H1 (cell line): Measurements from ENCODE around the gene FCRL5. TPM values are rescaled to one million over a fixed set of nuclear protein-coding genes. Genes with fewer than 3 reads are reported as not detected.

Experiments used
- CTCF ChIA-PET: fragments of 300-600 bp; sonication (Branson Sonifier 250); formaldehyde crosslinking; loops from one replicate; lab custom pipeline; 2021; ENCODE audit not compliant: partially characterized antibody; lab: Charles Lee
- POLR2A ChIA-PET: fragments of 300-600 bp; sonication (Branson Sonifier 250); formaldehyde crosslinking; loops from one replicate; lab custom pipeline; 2021; ENCODE audit warnings: inconsistent platforms; ENCODE audit not compliant: partially characterized antibody; lab: Charles Lee
- DNase-seq, 2 experiments: peaks; one replicate each; pipeline versions ENCODE4 v3.0.0 to v3.0.0-alpha.2; 2010 to 2022; ENCODE audit warnings: low spot score in 2 of 2, low read depth in 1 of 2, mixed read lengths in 1 of 2
- FAIRE-seq: peaks from 2 replicates; lab custom pipeline; 2011; peaks lifted over from hg19 to GRCh38; lab: Jason Lieb, UNC
- H2AFZ ChIP-seq: 2 replicates; pipeline ENCODE4 v1.8.1; 2012; ENCODE audit warnings: low read length, inconsistent platforms
- H2AK5ac ChIP-seq: 2 replicates; pipeline ENCODE4 v1.6.1; 2013; ENCODE audit warnings: low read depth, low read length
- H2BK120ac ChIP-seq: replicated peaks from 2 replicates; pipeline ENCODE3; 2013; ENCODE audit warnings: low read depth, low read length, inconsistent platforms
- H2BK12ac ChIP-seq: 2 replicates; pipeline ENCODE4 v1.6.1; 2013; ENCODE audit warnings: low read depth, low read length
- H2BK15ac ChIP-seq: 2 replicates; pipeline ENCODE4 v1.6.1; 2013; ENCODE audit warnings: low read length
- H2BK20ac ChIP-seq: 2 replicates; pipeline ENCODE4 v1.6.1; 2013; ENCODE audit warnings: low read length
- H2BK5ac ChIP-seq: 2 replicates; pipeline ENCODE4 v1.6.1; 2013; ENCODE audit warnings: low read depth, low read length
- H3K14ac ChIP-seq: 2 replicates; pipeline ENCODE4 v1.6.1; 2013; ENCODE audit warnings: inconsistent platforms; ENCODE audit not compliant: insufficient read length
- H3K18ac ChIP-seq: 2 replicates; pipeline ENCODE4 v1.6.1; 2013; ENCODE audit warnings: low read length; ENCODE audit errors: extremely low read depth
- H3K23ac ChIP-seq: 2 replicates; pipeline ENCODE4 v1.6.1; 2013; ENCODE audit warnings: inconsistent platforms; ENCODE audit not compliant: insufficient read length
- H3K23me2 ChIP-seq: 2 replicates; pipeline ENCODE4 v1.6.1; 2013; ENCODE audit warnings: low read depth, low read length
- H3K27ac ChIP-seq: 2 replicates; pipeline ENCODE4 v1.6.1; 2011; ENCODE audit warnings: low read depth, low read length, inconsistent platforms
- H3K27me3 ChIP-seq, 4 experiments: replicated peaks in 1 of 4; 1 replicate in 1 of 4; 2 replicates in 3 of 4; pipeline versions ENCODE4 v1.6.1 to v1.8.1; 2011 to 2013; ENCODE audit warnings: low read length in 3 of 4, mild to moderate bottlenecking in 3 of 4, inconsistent platforms in 2 of 4, mixed read lengths in 2 of 4, moderate library complexity in 1 of 4; ENCODE audit not compliant: control insufficient read depth in 3 of 4, insufficient read depth in 3 of 4; ENCODE audit errors: extremely low read depth in 1 of 4
- H3K36me3 ChIP-seq, 4 experiments: 2 replicates each; pipeline versions ENCODE4 v1.6.1 to v1.8.1; 2011 to 2013; ENCODE audit warnings: mild to moderate bottlenecking in 4 of 4, low read length in 3 of 4, moderate library complexity in 2 of 4, control low read depth in 1 of 4, inconsistent platforms in 1 of 4; ENCODE audit not compliant: insufficient read depth in 4 of 4, control insufficient read depth in 2 of 4
- H3K4ac ChIP-seq: replicated peaks from 2 replicates; pipeline ENCODE3; 2013; ENCODE audit warnings: low read length, low read depth, mixed read lengths, inconsistent platforms; ENCODE audit not compliant: insufficient read length
- H3K4me1 ChIP-seq, 4 experiments: replicated peaks in 1 of 4; 1 replicate in 1 of 4; 2 replicates in 3 of 4; pipeline versions ENCODE4 v1.6.1 to v1.8.1; 2011 to 2013; ENCODE audit warnings: low read length in 3 of 4, inconsistent platforms in 2 of 4, mixed read lengths in 1 of 4; ENCODE audit not compliant: insufficient read depth in 4 of 4, control insufficient read depth in 3 of 4
- H3K4me2 ChIP-seq, 2 experiments: 2 replicates each; pipeline versions ENCODE4 v1.6.1 to v1.8.1; 2011 to 2013; ENCODE audit warnings: low read depth in 2 of 2, low read length in 2 of 2, control low read depth in 1 of 2, inconsistent platforms in 1 of 2, mild to moderate bottlenecking in 1 of 2; ENCODE audit not compliant: insufficient read depth in 1 of 2
- H3K4me3 ChIP-seq, 4 experiments: fragments of 200-600, 300-600 bp in 1 of 4; sonication (generic), shearing (Covaris generic), sonication (Bioruptor Twin) in 1 of 4; 2 replicates each; pipeline versions ENCODE4 v1.5.1 to v1.8.1; 2011 to 2016; ENCODE audit warnings: low read length in 4 of 4, low read depth in 3 of 4, control low read depth in 2 of 4, inconsistent platforms in 2 of 4, mild to moderate bottlenecking in 2 of 4, mixed read lengths in 1 of 4, moderate library complexity in 1 of 4; ENCODE audit not compliant: insufficient read depth in 2 of 4; ENCODE audit errors: extremely low read depth in 1 of 4
- H3K56ac ChIP-seq: replicated peaks from 2 replicates; pipeline ENCODE3; 2013; ENCODE audit warnings: low read depth, mild to moderate bottlenecking, mixed read lengths, low read length, inconsistent platforms; ENCODE audit not compliant: insufficient read length
- H3K79me1 ChIP-seq: 2 replicates; pipeline ENCODE4 v1.6.1; 2013; ENCODE audit warnings: low read depth, low read length, control low read depth
- H3K79me2 ChIP-seq, 2 experiments: 2 replicates each; pipeline versions ENCODE4 v1.6.1 to v1.8.1; 2012 to 2013; ENCODE audit warnings: low read length in 2 of 2, mild to moderate bottlenecking in 2 of 2, inconsistent platforms in 1 of 2; ENCODE audit not compliant: insufficient read depth in 2 of 2, control insufficient read depth in 1 of 2
- H3K9ac ChIP-seq, 4 experiments: replicated peaks in 1 of 4; 1 replicate in 1 of 4; 2 replicates in 3 of 4; pipeline versions ENCODE4 v1.6.1 to v1.8.1; 2011 to 2013; ENCODE audit warnings: low read depth in 3 of 4, low read length in 3 of 4, control low read depth in 2 of 4, mild to moderate bottlenecking in 2 of 4, moderate library complexity in 2 of 4, inconsistent platforms in 1 of 4; ENCODE audit errors: extremely low read depth in 1 of 4
- H3K9me3 ChIP-seq, 2 experiments: 2 replicates each; pipeline versions ENCODE4 v1.6.1 to v1.8.1; 2012 to 2013; ENCODE audit warnings: mild to moderate bottlenecking in 2 of 2, moderate library complexity in 2 of 2, control low read depth in 1 of 2, inconsistent platforms in 1 of 2, low read depth in 1 of 2, low read length in 1 of 2, mixed read lengths in 1 of 2; ENCODE audit not compliant: insufficient read depth in 2 of 2
- H4K20me1 ChIP-seq, 2 experiments: replicated peaks in 1 of 2; 2 replicates each; pipeline versions ENCODE3 to v1.8.1; 2011 to 2013; ENCODE audit warnings: inconsistent platforms in 2 of 2, low read length in 2 of 2, mild to moderate bottlenecking in 1 of 2; ENCODE audit not compliant: insufficient read depth in 2 of 2, control insufficient read depth in 1 of 2
- H4K5ac ChIP-seq: 2 replicates; pipeline ENCODE4 v1.6.1; 2013; ENCODE audit warnings: low read length, low read depth, mixed read lengths, inconsistent platforms; ENCODE audit not compliant: insufficient read length
- H4K8ac ChIP-seq: 2 replicates; pipeline ENCODE4 v1.8.0; 2013; ENCODE audit warnings: mild to moderate bottlenecking, moderate library complexity, low read length, inconsistent platforms; ENCODE audit not compliant: insufficient read depth; ENCODE audit errors: extremely low read depth
- H4K91ac ChIP-seq: replicated peaks from 2 replicates; pipeline ENCODE3; 2013; ENCODE audit warnings: low read length, mixed read lengths, inconsistent platforms; ENCODE audit not compliant: insufficient read length
- BCL11A ChIP-seq, 2 experiments: IDR thresholded peaks; one replicate each; pipeline ENCODE4 v1.6.1; 2011; ENCODE audit warnings: low read depth in 2 of 2, low read length in 2 of 2, mild to moderate bottlenecking in 2 of 2
- CHD1 ChIP-seq: IDR thresholded peaks from 2 replicates; pipeline ENCODE4 v1.6.1; 2012; ENCODE audit warnings: low read depth, low read length, improper control_type of control experiment
- EP300 ChIP-seq, 2 experiments: IDR thresholded peaks; 1 replicate in 1 of 2; 2 replicates in 1 of 2; pipeline ENCODE4 v1.6.1; 2011 to 2012; ENCODE audit warnings: low read depth in 2 of 2, low read length in 2 of 2, mild to moderate bottlenecking in 2 of 2, borderline replicate concordance in 1 of 2, inconsistent platforms in 1 of 2, moderate library complexity in 1 of 2
- FOSL1 ChIP-seq: IDR thresholded peaks from 2 replicates; pipeline ENCODE4 v1.6.1; 2011; ENCODE audit warnings: mild to moderate bottlenecking, low read depth, low read length, moderate library complexity; ENCODE audit not compliant: insufficient read depth
- HDAC6 ChIP-seq: IDR thresholded peaks from one replicate; pipeline ENCODE4 v1.7.1; 2012; ENCODE audit warnings: low read depth, mild to moderate bottlenecking, inconsistent platforms, low read length, moderate library complexity
- JUN ChIP-seq: IDR thresholded peaks from 2 replicates; pipeline ENCODE4 v1.6.1; 2011; ENCODE audit warnings: low read depth, mild to moderate bottlenecking, improper control_type of control experiment, low read length
- JUND ChIP-seq: IDR thresholded peaks from 2 replicates; pipeline ENCODE4 v1.6.1; 2011; ENCODE audit warnings: mild to moderate bottlenecking, improper control_type of control experiment, low read length
- NRF1 ChIP-seq: IDR thresholded peaks from 2 replicates; pipeline ENCODE4 v1.6.1; 2011; ENCODE audit warnings: mild to moderate bottlenecking, low read depth, low read length, improper control_type of control experiment
- TAF1 ChIP-seq: IDR thresholded peaks from 2 replicates; pipeline ENCODE4 v1.6.1; 2011; ENCODE audit warnings: mild to moderate bottlenecking, low read depth, low read length
- TAF7 ChIP-seq: optimal IDR thresholded peaks from 2 replicates; pipeline ENCODE3; 2011; ENCODE audit warnings: low read depth, mild to moderate bottlenecking, inconsistent platforms, low read length, moderate library complexity, borderline replicate concordance
- WGBS, 2 experiments: shearing (Covaris generic) in 1 of 2; methylation state at CpG; one replicate each; pipeline versions ENCODE4 v1.1.6 to v1.1.7; 2013 to 2015; ENCODE audit warnings: low lambda C conversion rate in 2 of 2, mixed read lengths in 2 of 2, inconsistent platforms in 1 of 2, low coverage in 1 of 2, missing lambda C conversion rate in 1 of 2; ENCODE audit not compliant: insufficient replicate concordance in 2 of 2, insufficient coverage in 1 of 2, insufficient read length in 1 of 2; ENCODE audit errors: extremely low coverage in 1 of 2, missing lambda C conversion rate in 1 of 2; 5-methylcytosine and 5-hydroxymethylcytosine counted together
- polyA plus RNA-seq, 7 experiments: library from polyadenylated mRNA; depleted of rRNA in 3 of 7; stranded (reverse) in 5 of 7; unstranded in 2 of 7; fragments of >200 nt in 5 of 7; fragments of 200-250 nt in 2 of 7; gene quantifications; 1 replicate in 5 of 7; 2 replicates in 1 of 7; 4 replicates in 1 of 7; pipeline versions ENCODE4 v1.2.1 to v1.2.3, GENCODE V29; 2011 to 2013; ENCODE audit warnings: missing spikeins in 2 of 7, mixed read lengths in 2 of 7
- total RNA-seq: library from RNA; stranded (reverse); fragmentation: NEBNext Ultra II Directional; extraction: Animal tissue kit (Norgen Biotek cat#: 25700); gene quantifications from 2 replicates; pipeline ENCODE4 v1.2.1, GENCODE V29; 2021

FCRL5 gene
- total and polyA plus RNA-seq, 2 of the 8 experiments (the other 6 are each of a cell fraction or from before 2014, with no cell fraction given), result 1.0 to 2.6 TPM

GRCh38 chr1:157472056-157472701 lies 80.1 kb downstream of the FCRL5 start:
- no peaks in the 10 kb centered on the region for H3K79me1 ChIP-seq
- peaks cover 0 to 1% (median 0%) of the 10 kb centered on the region in 4 experiments; a peak in 2 of 7 replicates for H3K27me3 ChIP-seq
- H2BK20ac ChIP-seq, result no peak overlapping the region
- H2BK15ac ChIP-seq, result no peak overlapping the region
- no peaks in the 10 kb centered on the region; the same call in 1 of the 2 replicates for H3K23me2 ChIP-seq
- no peaks in the 10 kb centered on the region for H3K79me2 ChIP-seq
- no peaks in the 10 kb centered on the region for H4K20me1 ChIP-seq
- H3K56ac ChIP-seq, result no peak overlapping the region
- 0 out of 4 replicates have a peak overlapping the region, but pooled peaks of 1 of the 2 experiments have one; percentile 7 for H3K4me2 ChIP-seq
- no peak overlapping the region for H4K91ac ChIP-seq
- TF ChIP-seq HDAC6 (no peak), BCL11A (IDR thresholded peaks at IDR 0.05; ENCODE audit: low read depth in 2 of 2, low read length in 2 of 2) (no peak), JUN (no peak), EP300 (IDR thresholded peaks at IDR 0.05; ENCODE audit: borderline replicate concordance in 1 of 2, low read depth in 2 of 2, low read length in 2 of 2) (no peak), FOSL1 (no peak), CHD1 (no peak), NRF1 (no peak), JUND (no peak), TAF1 (no peak), TAF7 (no peak)
- no peak overlapping the region for H4K8ac ChIP-seq
- no peak overlapping the region for H3K18ac ChIP-seq
- H2BK120ac ChIP-seq, result no peak overlapping the region
- no peak overlapping the region for H4K5ac ChIP-seq
- CTCF ChIA-PET, result interaction anchor here (0.9 to 1.6 kb wide), 2 partner anchors 13 to 23 kb away, joined by 3 to 5 read pairs; no protein-coding TSS in a partner anchor
- H3K23ac ChIP-seq, result no peak overlapping the region
- H3K4me3 ChIP-seq, result no peak overlapping the region
- no peak overlapping the region for H2AK5ac ChIP-seq
- H3K14ac ChIP-seq, result no peak overlapping the region
- no peak for DNase-seq
- H3K36me3 ChIP-seq, result no peaks in the 10 kb centered on the region
- no peak overlapping the region for H3K9ac ChIP-seq
- H2BK12ac ChIP-seq, result 0 out of 2 replicates have a peak overlapping the region, but pooled peaks have one; percentile 20
- no peak for FAIRE-seq
- peaks cover 0 to 8% (median 4%) of the 10 kb centered on the region in 4 experiments; a peak in 4 of 7 replicates for H3K4me1 ChIP-seq
- 0 out of 4 replicates have a peak, but pooled peaks cover 0 to 4% of the 10 kb centered on the region in 2 experiments for H3K9me3 ChIP-seq
- H3K4ac ChIP-seq, result no peak overlapping the region
- WGBS, 2 experiments, result 66% methylated on average over 5 of the region's 5 CpGs; no CpG with 5 or more reads in 1 of the 2 experiments
- H2BK5ac ChIP-seq, result no peak overlapping the region
- POLR2A ChIA-PET, result no interaction called here
- peak overlapping the region; percentile 16; the same call in 1 of the 2 replicates for H2AFZ ChIP-seq
- H3K27ac ChIP-seq, result no peak overlapping the region
